ENCODE data around the gene FMNL2.

DNA sequence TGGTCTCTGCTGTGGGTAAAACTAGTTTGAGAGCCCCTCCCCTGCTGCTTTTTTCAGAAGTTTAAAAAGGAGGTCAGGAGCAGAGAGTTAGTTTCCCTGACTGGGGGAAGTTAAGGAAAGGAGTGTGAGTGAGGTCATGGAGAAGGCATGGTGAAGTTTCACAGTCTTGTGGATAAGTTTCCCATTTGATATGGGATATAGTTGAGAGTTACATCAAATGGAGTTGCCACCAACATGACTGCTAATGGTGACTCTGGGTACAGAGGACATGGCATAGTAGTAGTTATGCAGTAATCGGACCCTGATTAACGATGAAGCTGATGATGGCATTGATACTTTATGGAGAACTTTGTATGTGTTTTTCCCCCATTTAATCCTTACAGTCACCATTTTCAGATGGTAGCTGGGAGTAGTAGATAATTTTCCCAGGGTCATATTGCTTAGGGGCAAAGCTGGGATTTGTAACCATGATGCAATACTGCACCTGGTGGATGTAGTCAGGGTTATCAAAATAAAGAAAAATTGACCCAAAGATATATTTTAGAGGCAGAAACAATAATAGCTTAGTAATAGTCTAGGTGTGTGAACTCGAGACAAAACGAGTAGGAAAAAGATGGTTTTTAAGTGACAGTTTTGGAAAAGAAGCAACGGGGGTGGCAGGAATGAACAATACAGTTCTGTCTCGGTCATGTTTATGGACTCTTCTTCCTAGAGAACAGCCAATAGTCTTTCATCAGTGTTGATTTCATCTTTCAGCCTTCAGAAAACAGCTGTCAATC is 74.6 kb downstream of the FMNL2 start:
- TF ChIP-seq, protein P1, sequence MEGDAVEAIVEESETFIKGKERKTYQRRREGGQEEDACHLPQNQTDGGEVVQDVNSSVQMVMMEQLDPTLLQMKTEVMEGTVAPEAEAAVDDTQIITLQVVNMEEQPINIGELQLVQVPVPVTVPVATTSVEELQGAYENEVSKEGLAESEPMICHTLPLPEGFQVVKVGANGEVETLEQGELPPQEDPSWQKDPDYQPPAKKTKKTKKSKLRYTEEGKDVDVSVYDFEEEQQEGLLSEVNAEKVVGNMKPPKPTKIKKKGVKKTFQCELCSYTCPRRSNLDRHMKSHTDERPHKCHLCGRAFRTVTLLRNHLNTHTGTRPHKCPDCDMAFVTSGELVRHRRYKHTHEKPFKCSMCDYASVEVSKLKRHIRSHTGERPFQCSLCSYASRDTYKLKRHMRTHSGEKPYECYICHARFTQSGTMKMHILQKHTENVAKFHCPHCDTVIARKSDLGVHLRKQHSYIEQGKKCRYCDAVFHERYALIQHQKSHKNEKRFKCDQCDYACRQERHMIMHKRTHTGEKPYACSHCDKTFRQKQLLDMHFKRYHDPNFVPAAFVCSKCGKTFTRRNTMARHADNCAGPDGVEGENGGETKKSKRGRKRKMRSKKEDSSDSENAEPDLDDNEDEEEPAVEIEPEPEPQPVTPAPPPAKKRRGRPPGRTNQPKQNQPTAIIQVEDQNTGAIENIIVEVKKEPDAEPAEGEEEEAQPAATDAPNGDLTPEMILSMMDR (IDR thresholded peaks at IDR 0.05 in 4 of 5, conservative IDR thresholded peaks at IDR 0.05 in 1 of 5): no peak
- no peak for TF ChIP-seq POLR2A (IDR thresholded peaks at IDR 0.05)

All from gastrocnemius medialis (tissue), 4 donors.